Measurements from ENCODE around the gene STRADB.
A peak's percentile ranks its signal among the peaks of the same experiment; 100 is the strongest.
"Not testable (repeated sequence)": the region's sequence is repeated elsewhere in the genome, so short reads cannot be mapped to it uniquely, and the experiment has no call there.

The STRADB gene

DNA sequence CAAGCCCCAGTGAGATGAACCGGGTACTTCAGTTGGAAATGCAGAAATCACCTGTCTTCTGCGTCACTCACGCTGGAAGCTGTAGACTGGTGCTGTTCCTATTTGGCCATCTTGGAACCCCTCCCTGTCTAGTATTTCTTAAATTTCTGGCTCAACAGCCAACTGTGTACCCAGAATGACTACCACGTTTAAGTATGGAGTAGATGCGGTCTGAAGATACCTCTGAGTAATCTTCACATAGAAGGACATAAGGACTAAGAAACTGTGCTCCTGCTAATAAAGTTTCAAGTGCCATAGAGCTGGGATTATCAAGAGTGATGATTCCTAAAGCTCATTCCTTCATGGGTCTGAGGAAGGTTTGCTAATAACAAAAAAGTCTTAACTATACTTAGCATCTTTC lies 20.7 kb upstream of the STRADB start:
- DNase-seq = no peak

GRCh38 chr2:201432038-201432620 lies 19.4 kb upstream of the STRADB start:
- no peak for DNase-seq

- DNase-seq = no peak
Measured at GRCh38 chr2:201432621-201433393, 18.7 kb upstream of the STRADB start.

DNA sequence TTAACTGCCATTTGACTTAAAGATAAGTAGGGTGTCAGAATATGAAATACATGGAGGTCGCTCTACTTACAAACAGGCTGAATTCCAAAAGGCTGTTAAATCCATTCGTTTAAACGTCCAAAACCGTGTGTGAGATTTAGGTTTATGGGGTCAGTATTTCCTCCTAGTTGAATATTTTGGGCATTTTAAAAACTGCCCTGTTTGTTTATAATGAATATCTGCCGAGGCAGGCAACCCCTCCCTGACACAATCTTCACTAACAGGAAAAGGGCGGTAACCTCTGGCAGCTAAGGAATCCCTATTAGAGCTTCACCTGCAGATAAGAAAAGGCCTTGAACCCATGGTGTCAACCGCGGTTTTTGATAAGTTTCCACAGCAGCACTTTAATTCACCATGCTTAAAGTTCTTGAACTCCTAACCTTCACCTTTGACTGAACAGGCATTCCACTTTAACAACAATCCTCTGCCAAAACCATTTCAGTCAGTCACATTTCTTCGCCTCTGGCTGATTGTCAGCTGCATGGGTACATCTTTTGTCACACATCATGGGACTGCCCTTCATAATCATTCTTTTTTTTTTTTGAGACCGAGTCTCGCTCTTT lies 18.0 kb upstream of the STRADB start:
- no peak for DNase-seq

DNA sequence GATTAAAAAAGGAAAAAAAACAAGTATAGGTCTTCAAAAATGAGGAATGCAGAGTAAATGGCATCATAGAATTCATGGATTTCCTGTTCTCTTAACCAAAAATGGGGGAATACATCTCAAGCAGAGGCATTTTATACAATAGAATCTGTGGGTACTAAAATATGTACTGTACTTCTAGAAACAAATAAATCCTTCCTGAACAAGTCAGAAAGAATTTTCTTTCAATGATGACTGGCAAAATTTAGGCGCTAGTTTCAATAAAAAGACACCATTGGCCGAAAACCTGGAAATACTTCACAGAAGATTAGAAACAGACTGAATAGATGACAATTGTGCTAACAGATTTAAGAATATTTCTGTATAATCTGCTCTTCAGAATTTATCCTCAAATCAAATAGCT lies 15.4 kb upstream of the STRADB start:
- DNase-seq = no peak

DNA sequence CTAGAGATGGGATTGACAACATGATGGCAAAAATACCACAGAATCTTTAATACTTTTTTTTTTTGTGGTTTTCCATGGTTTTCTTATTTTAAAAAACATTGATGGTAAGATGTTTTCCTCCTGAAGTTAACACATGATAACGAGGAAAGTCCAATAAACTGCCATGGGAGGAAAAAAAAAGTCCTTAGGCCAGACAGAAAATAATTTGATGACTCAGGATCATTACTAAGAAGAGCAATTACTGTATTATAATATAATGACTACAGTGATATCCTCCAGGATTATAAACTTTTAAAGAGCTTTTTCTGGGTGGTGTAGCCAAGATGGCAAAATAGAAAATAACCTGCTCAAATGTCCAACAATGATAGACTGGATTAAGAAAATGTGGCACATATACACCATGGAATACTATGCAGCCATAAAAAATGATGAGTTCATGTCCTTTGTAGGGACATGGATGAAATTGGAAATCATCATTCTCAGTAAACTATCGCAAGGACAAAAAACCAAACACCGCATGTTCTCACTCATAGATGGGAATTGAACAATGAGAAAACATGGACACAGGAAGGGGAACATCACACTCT lies 12.1 kb upstream of the STRADB start:
- DNase-seq = not testable (repeated sequence)

DNA sequence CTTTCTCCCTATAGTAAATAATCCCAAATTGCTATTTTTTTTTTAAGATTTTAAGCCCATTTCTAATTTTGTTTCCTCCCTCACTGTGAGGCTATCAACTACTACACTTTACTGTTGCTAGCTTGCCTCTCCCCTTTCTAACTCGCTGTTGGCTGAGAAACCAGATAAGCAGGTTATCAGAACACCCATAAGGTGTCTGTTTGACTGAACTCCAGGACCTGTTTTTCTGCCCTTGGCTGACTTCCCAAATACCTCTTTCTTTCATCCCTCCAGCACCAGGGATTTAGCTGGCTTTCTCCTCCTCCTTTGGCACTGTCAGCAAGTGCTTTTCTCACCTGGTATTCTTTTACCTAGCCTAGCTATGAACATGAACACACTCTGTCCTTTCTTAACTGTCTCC lies 11.4 kb upstream of the STRADB start:
- DNase-seq = peak; percentile 95

- DNase-seq = no peak
Measured at GRCh38 chr2:201441409-201441808, 10.1 kb upstream of the STRADB start.

DNA sequence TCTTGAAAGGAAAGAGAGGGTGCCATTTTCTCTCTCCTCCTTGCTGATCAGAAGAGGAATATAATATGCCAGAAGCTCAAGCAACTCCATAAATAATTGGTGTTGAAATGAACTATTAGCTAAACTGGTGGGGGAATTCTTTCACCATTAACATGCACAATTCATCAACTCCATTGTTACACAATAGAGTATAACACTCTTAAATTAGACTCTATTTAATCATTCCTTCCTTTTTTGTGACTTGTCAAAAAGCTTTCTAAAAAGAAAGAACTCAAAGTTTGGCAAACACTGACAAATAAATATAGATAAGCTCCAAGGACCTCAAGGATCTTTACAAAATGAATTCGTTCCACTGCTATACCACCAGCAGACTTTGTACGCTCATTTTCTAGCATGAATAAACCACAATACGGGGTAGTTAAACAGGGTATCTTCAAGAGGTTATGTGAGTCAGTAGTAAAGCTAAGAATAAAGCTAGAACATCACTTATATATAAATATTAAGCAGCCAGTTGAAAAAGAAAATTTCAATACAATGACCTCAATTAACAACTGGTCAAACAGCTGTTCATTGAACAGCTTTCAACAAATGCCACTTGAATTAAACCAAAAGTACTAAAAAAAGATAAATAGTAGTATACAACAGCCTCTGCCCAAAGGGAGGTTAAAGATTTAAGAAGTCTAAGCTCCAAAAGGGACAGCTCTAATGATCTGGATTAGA lies 6.6 kb upstream of the STRADB start:
- no peak for DNase-seq

DNA sequence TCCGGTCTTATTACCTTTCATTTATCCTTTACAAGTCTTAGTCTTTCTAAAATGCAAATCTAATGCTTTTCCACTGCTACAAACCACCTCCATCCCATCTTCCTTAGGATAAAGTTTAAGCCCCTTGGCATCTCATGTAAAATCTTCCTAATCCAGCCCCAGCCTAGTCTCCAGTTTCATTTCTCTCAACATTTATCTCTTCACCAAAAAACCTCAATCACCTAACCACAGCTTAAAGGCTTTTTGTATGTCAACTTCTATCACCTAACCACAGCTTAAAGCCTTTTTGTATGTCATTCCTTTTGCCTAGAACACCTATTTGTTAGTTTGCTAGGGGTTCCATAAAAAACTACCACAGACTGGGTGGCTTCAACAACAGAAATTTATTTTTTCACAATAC lies 4.5 kb upstream of the STRADB start:
- DNase-seq = no peak

DNA sequence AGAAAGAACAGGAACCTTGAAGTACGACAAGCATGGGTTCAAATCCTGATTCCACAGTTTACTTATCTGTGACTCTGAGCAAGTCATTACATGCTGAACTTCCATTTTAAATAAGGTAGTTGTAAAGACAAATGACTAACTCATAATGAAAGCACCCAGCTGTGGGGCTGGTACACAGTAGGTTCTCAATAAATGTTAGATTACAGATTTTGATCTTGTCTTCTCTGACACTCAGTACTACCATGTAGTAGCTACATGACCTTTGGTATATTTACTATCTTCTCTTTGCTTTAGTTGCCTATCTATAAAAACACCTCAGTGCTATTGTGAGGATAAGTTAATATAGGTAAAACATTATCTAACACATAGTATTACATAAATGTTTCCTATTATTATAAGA lies 3.5 kb upstream of the STRADB start:
- no peak for DNase-seq

DNA sequence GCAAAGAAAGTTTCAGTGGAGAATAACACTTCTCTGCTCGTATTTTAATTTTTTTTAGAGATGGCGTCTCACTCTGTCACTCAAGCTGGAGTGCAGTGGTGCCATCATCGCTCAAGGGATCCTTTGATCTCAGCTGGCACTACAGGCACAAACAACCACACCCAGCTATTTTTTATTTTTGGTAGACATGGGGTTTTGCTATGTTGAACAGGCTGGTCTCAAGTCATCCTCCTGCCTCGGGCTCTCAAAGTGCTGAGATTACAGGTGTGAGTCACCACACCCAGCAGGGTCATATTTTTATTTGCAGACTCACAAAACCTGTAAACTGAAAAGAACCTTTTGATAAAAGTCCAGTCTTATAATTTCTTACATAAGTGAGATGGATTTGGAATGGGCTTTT lies 2.8 kb upstream of the STRADB start:
- no peak for DNase-seq

GRCh38 chr2:201450954-201451291 lies 617 bp upstream of the STRADB start:
- DNase-seq = no peak

- no peak for DNase-seq
Measured at GRCh38 chr2:201452058-201452921, 750 bp downstream of the STRADB start.

DNA sequence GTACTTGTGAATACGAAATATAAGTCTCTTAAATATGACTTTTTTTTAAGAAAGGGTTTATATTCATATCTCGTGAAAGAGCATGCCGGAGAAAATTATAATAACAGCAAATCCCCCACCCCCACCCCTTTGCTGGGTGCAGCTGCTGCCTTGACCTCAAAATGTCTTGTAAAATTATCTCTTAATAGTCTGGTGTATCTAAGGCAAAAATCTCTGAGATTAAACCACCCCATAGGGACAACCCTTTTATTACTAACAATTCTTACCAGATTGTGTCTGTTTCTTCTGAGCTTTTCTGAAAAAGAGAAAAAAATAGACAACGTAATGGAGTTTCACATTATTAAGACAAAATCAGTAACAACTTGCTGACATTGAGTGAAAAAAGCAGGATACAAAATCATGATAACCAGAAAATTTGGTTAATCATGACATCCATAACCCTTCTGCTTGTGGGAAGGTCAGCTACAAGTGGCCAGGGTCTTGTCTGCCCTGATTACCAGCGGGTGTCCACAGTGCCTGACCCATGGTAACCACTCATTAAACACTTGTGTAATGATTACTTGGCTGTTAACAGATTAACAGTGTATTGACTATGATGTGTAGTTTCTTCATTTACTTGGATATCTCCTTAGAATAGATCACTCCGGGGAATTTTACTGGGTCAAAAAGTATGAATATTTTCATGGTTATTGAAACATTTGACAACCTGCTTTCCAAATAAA lies 1.5 kb downstream of the STRADB start:
- no peak for DNase-seq

DNA sequence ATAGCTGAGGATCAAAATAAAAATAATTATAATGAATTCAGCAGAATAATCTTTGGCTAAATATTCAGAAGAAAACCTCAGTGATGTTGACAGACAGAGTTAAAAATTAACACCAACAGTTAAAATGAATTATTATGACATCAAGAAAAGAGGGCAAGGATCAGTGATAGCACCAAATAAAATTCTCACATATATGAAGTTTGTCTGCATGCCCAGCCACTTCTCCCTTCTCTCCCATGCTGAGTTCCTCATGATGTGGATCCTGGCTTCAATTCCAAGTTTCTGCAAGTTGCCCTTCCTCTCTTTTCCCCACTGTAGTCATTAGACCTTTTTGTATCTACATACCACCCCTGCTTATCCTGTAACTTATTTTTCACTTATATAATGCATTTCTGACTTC lies 6.8 kb downstream of the STRADB start:
- no peak for DNase-seq

- DNase-seq = no peak
Measured at GRCh38 chr2:201460532-201460931, 9.0 kb downstream of the STRADB start.

GRCh38 chr2:201464547-201464946 lies 13.0 kb downstream of the STRADB start:
- no peak for DNase-seq

DNA sequence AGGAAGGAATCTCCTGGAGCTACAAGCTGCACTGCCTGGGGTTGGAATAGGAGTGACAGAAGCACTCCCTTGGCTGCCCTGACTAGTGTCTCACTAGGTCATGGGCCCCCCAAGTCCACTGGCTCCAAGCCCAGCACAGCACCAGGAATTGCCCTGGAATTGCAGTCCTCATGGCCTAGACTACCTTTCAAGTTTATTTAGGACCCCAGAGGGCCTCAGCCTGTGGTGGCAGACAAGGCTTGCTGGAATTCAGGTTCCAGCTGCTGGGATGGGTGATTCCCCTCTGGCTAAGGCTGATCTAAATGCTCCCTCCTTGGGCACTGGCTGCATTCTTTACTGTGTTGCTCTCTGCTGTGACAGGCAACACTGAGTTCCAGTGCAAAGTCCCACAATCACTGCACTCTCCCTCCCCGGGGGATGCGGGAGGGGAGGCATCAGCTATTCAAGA lies 14.0 kb downstream of the STRADB start:
- DNase-seq = no peak

DNA sequence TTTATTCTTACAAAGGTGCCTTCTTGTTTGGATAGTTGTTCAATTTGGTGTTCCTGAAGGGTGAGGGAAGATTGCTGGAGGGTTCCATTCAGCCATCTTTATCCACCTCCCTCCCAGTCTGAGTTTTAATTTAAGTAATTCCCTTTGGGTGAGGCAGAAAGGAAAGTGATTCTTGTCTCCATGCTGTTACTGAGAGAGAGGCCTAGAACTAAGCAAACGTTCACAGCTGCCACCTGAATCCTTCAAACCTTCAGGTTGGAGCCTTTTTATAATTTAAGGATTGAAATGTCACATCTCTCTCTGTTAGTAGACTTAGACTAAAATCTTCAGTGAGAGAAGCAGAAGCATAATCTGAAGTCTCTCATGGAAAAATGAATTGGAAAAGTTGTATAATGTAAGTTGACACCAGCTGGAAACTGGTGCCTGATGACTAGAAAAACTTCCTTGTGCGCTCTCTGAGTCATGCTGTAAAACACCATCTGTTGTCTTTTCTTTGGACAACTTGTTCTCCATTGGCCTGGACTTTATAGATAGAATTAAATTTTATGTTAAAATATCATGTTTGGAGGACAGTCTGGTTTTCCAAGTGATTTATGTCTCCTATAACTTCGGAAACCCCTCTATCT lies 14.6 kb downstream of the STRADB start:
- DNase-seq = no peak

GRCh38 chr2:201467666-201468065 lies 16.1 kb downstream of the STRADB start:
- DNase-seq = no peak
